Activated CD4-positive, CD25-positive, alpha-beta regulatory T cell (primary cell): ENCODE results near the gene GGA1.
"Not testable (repeated sequence)": the region's sequence is repeated elsewhere in the genome, so short reads cannot be mapped to it uniquely, and the experiment has no call there.

Experiments
- DNase-seq, 4 experiments: peaks; one replicate each; lab custom pipeline; 2025; lab: John Stamatoyannopoulos, UW

GGA1 gene

DNA sequence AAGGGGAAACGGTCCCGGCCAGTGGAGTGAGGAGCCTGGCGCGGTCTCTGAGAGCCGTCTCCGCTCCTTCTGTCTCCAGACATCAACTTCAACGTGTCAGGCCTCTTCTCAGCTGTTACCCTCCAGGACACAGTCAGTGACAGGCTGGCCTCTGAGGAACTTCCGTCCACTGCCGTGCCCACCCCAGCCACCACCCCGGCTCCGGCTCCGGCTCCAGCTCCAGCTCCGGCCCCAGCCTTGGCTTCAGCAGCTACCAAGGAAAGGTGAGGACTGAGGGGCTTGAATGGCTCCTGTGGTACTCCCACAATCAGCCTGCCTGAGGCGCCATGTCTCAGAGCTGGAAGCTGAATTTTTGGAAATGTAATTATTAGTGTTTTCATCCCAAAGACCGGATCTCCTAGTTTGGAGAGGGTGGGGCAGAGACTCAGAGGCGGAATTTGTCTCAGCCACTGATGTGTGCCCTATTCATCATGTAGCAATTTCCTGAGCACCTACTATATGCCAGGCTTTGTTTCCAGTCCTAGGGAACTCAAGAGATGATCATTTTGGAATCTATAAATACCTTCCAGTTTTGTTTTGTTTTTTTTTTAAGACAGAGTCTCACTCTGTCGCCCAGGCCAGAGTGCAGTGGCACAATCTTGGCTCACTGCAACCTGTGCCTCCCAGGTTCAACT is 42.0 kb downstream of the GGA1 start:
- DNase-seq: no peak

DNA sequence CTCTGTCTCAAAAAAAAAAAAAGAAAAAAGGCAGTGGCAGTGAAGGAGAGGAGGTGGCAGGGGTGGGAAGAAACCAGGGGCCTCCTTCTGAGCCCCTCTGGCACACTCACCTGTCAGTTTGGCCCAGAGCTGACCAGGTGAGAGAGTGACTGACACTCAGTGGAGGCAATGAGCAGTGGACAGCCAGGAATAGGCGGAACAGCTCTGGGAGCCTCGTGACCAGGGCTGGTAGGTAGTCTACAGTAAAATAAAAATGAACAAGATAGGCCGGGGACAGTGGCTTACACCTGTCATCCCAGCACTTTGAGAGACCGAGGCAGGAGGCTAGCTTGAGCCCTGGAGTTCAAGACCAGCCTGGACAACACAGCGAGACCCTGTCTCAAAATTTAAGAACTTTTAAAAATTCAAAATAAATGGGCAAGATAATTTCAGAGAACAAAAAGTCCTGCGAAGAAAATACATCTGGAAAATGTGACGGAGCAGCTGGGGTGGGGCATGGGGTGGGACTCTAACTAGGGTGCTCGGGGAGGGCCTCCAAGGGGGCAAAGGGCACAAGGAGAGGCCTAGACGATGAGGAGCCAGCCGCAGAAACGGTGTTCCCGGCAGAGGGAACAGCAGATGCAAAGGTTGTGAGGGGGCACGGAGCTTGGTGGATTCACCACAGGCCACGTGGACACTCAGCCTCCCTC is 46.1 kb downstream of the GGA1 start:
- DNase-seq: no peak

DNA sequence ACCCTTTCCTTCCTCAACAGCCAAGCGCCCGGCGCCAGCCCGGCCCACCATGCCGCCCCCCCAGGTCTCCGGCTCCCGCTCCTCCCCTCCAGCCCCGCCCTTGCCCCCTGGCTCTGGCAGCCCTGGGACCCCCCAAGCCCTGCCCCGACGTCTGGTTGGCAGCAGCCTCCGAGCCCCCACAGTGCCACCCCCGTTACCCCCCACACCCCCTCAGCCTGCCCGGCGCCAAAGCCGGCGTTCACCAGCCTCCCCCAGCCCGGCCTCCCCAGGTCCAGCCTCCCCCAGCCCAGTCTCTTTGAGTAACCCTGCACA is 46.6 kb downstream of the GGA1 start:
- no peak for DNase-seq

DNA sequence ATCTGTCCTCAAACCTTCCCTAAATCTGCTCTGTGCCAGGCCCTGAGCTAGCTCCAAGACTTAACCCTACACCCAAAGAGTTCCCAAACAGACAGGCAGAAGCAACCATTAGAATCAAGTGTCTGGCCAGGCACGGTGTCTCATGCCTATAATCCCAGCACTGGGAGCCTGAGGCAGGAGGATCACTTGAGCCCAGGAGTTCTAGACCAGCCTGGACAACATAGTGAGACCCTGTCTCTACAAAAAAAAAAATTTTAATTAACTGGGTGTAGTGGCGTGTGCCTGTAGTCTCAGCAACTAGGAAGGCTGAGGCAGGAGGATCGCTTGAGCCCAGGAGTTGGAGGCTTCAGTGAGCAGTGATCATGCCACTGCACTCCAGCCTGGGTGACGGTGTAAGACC is 47.9 kb downstream of the GGA1 start:
- DNase-seq: not testable (repeated sequence)

DNA sequence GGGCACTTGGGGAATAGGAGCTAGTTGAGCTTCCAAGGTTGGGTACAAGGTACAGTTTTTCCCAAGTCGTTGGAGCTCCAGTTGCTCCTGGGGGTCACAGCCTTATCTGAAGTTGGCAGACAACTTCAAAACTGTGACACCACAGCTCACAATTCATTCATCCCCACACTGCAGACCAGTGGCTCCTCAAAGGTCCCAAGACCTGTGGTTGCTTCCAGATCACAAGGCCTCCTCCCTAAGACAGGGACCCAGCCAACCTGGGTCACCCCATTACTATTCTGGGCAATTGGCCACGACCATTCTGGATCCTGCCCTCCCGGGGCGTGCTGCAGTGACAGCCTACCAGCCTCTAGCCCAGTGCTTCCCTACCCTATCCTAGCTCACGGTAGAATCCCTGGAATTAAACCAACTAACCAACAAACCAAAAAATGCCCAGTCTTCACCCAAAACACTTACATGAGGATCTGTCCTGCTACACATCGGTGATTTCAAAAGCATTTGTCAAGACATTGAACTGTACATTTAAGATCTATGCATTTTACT is 49.0 kb downstream of the GGA1 start:
- DNase-seq: no peak

DNA sequence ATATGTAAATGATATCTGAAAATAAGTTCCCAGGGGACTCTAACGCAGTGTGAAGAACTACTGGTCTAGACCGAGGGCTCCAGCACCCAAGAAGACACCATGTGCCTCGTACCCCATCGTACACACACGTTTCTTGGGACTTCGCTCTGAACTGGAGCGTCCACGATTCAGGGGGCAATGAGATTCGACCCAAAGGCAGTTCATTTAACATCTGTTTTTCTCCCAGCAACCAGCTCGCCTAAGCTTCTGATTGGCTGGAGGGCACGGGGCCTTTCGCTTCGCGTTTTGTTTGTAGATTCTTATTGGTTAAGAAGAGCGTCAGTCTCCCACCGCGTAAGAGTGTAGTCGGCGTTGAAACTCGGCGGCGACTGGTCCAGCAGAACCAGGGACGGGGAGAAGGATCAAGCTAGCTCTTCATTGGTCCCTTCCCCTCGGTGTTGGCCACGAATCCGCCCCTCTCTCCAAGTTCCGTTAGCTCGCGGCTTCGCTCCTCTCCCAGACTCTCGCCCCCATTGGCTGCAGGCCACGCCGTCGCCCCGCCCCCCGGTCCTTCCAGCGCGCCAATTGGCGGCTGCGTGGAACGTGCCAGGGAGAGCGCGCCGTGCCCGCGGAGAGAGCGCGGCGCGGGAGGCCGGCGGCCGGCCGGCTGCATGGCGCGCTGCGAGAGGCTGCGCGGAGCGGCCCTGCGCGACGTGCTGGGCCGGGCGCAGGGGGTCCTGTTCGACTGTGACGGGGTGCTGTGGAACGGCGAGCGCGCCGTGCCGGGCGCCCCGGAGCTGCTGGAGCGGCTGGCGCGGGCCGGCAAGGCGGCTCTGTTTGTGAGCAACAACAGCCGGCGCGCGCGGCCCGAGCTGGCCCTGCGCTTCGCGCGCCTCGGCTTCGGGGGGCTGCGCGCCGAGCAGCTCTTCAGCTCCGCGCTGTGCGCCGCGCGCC is 49.8 kb downstream of the GGA1 start, which contains the start of gene PDXP:
Gene PDXP (plus strand): TSS at position 591 of the 933 bp plus-strand sequence. CDS start 60 bp downstream, at position 651.
- DNase-seq: peak; percentile 91 to 96 (median 96)

DNA sequence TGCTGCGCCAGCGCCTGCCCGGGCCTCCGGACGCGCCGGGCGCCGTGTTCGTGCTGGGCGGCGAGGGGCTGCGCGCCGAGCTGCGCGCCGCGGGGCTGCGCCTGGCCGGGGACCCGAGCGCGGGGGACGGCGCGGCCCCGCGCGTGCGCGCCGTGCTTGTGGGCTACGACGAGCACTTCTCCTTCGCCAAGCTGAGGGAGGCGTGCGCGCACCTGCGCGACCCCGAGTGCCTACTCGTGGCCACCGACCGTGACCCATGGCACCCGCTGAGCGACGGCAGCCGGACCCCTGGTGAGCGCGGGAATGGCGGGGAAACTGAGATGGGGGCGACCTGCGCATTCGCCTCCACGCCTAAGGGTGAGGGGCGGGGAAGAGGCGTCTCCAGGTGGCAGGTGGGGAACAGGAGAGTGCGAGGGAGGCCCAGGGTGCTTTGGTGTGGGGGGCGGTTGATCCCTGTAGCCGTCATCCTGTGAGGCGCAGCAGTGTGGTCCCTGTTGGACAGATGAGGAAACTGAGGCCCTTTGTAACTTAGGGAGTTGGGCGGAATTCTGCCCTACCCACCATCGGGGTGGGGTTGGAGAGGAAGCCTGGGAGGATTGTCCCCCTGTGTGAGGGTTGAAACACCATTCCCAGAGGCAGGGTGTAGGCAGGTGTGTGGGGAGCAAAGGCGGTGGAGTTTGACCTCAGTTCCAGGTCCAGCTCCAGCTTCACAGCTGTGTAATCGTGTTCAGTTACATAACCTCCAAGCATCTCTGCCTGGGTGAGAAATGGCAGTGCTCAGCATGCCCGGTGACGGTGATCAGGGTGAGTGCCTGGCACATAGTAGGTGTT is 50.6 kb downstream of the GGA1 start:
- no peak for DNase-seq

DNA sequence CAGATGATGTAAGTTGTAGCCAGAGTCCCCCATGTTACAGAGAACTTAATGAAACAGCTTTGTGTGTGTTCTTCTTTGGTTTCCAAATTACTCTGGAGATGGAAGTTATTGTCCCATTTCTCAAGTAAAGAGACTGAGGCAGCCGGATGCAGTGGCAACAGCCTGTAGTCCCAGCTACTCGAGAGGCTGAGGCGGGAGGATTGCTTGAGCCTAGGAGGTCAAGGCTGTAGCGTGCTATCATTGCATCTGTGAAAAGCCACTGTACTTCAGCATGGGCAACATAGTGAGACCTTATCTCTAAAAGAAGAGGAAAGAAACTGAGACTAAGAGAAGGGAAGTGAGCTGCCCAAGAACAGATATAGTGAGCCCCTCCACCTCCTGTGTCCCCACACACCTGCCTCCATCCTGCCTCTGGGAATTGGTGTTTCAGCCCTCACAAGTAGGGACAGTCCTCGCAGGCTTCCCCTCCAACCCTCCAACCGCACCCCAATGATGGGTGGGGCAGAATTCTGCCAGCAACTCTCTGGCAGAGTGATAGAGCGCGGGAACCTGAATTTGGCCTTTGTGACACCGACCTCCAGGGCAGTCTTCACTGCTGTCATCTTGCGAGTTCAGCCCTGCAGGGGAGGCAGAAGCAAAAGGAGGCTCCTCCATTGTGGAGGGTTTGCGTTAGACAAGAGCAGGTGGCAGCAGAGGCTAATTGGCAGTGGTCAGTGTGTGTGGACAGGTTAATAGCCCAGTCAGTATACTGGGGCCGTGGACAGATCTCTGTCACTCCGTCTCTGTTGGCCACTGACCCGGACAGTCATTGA is 51.5 kb downstream of the GGA1 start:
- DNase-seq: no peak

DNA sequence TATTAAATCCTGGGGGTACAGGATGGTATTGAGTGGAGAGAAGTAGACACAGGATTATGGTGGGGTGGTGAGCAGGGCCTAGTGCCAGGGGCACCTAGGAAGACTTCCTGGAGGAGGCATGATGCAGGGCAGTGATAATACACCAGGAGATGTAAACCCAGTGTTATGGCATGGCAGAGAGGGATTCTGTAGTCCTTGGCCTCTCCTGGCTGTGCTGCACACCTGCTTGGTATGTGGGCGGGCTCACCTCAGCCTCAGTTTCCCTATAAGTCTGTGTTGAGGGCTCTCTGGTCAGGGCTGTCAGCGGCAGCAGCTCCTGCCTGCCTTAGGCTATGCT is 52.0 kb downstream of the GGA1 start:
- no peak for DNase-seq

DNA sequence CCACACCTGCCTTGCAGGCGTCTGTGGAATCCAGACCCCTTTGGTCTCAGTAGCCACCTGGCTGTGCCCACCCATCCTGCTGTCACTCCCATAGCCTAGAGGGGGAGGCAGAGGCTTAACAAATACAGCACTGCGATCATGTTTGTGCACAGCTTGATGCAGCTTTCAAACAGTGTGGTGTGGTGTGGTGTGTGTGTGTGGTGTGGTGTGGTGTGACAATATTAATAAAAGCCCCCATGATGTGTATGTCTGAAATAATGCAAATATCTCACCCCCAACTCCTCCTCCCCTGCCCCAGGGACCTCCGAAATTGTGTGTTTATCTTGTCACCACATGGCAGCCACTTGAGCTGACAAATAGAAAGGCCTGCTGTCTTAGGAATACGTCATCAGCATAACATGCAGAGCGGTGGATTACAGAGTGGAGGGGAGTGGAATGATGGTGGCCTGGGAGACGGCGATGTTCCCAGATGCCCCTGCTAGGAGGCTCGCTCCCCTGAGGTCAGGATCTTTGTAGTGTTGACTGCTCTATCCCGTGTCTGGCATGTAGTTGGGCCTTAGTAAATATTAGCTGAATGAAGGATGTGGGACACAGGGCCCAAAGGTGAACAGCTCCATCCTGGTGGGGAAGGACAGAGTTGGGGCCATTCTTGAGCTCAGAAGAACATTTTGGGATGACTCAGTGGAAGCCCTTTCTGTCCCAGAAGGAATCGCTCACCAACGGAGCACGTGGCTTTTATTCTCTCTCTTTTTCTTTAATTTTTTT is 52.7 kb downstream of the GGA1 start:
- DNase-seq: no peak

DNA sequence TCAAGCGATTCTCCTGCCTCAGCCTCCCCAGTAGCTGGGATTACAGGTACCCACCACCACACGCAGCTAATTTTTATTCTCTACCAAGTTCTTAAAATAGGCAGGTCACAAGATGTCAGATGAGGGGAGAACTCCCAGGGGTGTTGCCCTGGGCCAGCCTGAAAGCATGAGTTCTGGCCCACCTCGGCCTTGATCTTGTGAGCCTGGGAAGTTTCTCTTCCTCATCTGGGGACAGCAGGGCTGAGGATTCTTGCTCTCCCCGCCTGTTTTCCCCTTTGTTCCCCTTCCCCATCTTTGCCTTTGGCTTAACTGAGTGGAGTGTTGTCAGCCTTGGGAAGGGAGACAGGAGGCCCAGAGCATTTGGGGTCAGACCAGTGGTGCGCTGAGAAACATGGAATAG is 53.4 kb downstream of the GGA1 start:
- DNase-seq: no peak

DNA sequence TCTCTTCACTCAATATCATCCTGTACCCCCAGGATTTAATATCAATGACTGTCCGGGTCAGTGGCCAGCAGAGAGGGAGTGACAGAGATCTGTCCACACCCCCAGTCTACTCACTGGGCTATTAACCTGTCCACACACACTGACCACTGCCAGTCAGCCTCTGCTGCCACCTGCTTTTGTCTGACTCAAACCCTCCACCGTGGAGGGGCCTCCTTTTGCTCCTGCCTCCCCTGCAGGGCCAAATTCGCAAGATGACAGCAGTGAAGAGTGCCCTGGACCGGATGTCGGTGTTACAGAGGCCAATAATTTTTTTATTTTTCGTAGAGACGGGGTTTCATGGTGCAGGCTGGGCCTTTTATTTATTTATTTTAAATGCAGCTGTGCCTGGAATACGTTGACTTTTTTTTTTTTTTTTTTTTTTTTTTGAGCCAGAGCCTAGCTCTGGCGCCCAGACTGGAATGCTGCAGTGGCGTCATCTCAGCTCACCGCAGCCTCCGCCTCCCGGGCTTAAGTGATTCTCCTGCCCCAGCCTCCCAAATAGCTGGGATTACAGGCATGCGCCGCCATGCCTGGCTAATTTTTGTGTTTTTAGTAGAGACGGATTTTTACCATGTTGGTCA is 55.0 kb downstream of the GGA1 start:
- DNase-seq: no peak

DNA sequence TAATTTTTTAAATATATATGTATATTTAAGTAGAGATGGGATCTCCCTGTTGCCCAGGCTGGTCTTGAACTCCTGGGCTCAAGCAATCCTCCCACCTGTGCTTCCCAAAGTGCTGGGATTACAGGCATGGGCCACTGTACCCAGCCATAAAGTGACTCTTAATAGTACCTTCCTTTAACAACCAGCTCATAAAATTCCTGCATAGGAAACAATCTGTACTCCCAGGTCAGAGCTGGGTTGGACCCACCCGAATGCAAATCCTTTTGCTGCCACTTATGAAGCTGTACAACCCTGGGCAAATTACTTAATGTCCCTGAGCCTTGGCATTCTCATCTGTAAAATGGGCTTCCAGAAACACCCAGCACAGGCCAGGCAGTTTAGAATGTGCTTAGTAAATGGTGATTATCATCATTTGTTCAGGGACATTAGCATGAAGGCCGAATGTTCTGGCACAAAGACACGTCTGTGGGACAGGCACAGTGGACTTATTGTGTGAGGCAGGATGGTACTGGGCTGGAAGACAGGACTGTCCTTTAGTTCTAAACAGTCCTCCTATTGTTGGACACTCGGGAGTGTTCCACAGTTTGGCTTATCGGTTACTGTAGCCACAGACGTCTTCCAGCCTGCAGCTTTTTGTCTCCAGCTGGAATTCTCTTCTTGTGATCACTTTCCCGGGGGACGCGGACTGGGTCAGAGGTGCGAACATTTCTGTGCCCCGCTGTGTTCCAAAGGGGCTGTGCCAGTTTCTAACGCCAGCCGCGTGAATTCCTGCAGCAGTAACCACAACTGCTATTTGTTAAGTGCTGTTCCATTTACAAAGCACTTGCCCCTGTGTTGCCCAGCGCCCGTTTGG is 55.8 kb downstream of the GGA1 start:
- DNase-seq: no peak

DNA sequence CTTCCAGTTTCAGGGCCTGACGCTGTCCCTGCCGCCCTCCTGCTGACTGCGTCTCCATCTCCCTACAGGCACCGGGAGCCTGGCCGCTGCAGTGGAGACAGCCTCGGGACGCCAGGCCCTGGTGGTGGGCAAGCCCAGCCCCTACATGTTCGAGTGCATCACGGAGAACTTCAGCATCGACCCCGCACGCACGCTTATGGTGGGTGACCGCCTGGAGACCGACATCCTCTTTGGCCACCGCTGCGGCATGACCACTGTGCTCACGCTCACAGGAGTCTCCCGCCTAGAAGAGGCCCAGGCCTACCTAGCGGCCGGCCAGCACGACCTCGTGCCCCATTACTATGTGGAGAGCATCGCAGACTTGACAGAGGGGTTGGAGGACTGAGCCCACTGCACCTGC is 56.9 kb downstream of the GGA1 start:
- DNase-seq: no peak

DNA sequence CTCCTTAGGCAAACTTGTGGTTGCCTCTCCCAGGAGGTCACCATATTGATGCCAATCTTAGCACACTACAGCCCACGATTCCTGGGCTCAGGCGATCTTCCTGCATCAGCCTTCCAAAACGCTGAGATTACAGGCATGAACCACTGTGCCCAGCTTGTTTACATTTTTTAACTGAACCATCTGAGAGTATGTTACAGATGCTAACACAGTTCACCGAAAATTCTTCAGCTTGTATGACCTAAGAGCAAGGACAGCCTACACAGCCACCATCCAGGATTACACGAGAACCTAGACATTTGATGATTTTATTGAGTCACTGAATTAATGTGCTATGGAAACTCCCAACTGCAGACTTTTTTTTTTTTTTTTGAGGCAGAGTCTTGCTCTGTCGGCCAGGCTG is 61.0 kb downstream of the GGA1 start:
- DNase-seq: no peak

DNA sequence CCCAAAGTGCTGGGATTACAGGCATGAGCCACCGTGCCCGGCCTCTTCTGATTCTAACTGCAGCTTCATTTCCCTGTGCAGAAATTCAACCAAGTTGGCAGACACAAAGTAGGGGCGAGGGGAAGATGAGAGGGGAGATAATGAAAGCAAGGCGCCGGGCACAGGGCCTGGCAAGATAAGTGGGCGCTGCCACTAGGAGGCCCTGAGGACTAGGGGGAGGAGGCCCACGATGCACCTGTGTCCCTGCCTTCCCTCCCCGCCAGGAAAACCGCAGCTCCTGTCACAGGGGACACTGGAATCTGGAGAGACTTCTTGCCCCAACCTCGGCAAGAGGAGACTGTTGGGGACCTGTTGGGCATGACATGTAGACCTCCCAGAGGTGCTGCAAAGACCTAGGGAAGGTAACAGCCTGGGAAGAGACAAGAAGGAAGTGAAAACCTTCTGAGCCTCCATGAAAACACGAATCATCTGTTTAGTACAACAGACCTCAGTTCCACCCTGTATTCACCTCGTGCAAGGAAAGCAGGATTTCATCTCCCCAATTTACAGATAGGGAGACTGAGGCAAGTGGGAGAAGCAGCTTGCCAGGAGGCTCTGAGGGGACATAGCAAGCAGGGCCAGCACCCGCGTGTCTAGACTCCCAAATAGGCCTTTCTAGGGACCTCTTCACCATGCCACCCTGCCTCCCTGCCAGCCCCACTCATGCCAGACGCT is 63.7 kb downstream of the GGA1 start:
- DNase-seq: peak in 1 of 4 experiments; percentile 19

DNA sequence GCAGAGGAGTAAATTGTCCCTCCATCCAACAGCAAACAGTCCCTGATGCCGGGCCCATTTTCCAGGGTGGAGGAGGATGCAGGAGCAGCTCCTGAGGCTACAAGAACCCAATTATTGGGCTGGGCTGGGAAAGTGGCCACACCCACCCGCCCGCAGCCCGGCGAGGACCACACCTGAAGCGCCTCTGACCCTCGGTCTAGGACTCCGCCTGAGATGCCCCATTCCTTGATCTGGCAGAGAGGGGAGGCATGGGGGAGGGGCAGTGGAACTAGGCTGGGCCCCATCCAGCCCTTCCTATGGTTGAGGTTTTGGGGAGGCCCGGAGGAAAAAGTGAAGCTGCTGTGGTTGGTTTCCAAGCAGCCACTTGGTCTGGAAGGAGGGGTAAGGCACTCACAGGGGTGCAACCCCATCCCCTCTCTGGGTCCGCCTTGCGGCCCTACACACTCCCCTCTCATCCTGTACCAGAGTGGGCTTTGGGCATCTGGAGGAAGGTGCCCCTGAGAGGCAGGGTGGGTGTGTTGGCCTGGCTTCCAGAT is 64.4 kb downstream of the GGA1 start:
- DNase-seq: no peak

DNA sequence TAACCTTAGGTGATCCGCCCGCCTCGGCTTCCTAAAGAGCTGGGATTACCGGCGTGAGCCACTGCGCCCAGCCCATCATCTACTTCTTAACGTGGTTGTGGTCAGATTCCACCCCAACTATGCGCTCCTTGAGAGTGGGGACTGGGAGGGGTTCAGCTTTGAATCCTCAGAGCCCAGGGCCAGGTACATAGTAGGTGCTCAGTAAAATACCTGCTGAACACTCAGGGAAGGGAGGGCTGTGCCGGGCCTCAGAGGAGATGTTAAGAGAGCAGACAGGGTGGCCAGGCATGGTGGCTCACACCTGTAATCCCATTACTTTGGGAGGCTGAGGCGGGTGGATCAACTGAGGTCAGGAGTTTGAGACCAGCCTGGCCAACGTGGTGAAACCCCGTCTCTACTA is 65.6 kb downstream of the GGA1 start:
- DNase-seq: no peak
